Panc1 (cell line): ENCODE results near the gene CADM1.

ENCODE experiments used
- POLR2AphosphoS5 ChIP-seq: IDR thresholded peaks from 2 replicates; pipeline ENCODE4 v1.6.1; 2012; ENCODE audit warnings: mild to moderate bottlenecking, low read depth, low read length, moderate library complexity
- SIN3A ChIP-seq: IDR thresholded peaks from 2 replicates; pipeline ENCODE4 v1.6.1; 2012; ENCODE audit warnings: low read depth, mild to moderate bottlenecking, low read length, moderate library complexity, borderline replicate concordance; ENCODE audit not compliant: insufficient read depth
- TCF7L2 ChIP-seq: IDR thresholded peaks from 2 replicates; pipeline ENCODE4 v1.6.1; 2011; ENCODE audit warnings: mild to moderate bottlenecking, low read depth, low read length, inconsistent platforms
- TF ChIP-seq, protein P1 (sequence below): fragments of 450-650 bp; IDR thresholded peaks from 2 replicates; pipeline ENCODE4 v1.5.1; 2017; ENCODE audit warnings: mild to moderate bottlenecking
- TF ChIP-seq, protein P2 (sequence below), 2 experiments: IDR thresholded peaks; 2 replicates each; pipeline ENCODE4 v1.6.1; 2011 to 2012; ENCODE audit warnings: low read depth in 2 of 2, control low read depth in 1 of 2, low read length in 1 of 2, mild to moderate bottlenecking in 1 of 2, moderate library complexity in 1 of 2; ENCODE audit not compliant: insufficient read depth in 1 of 2

DNA sequence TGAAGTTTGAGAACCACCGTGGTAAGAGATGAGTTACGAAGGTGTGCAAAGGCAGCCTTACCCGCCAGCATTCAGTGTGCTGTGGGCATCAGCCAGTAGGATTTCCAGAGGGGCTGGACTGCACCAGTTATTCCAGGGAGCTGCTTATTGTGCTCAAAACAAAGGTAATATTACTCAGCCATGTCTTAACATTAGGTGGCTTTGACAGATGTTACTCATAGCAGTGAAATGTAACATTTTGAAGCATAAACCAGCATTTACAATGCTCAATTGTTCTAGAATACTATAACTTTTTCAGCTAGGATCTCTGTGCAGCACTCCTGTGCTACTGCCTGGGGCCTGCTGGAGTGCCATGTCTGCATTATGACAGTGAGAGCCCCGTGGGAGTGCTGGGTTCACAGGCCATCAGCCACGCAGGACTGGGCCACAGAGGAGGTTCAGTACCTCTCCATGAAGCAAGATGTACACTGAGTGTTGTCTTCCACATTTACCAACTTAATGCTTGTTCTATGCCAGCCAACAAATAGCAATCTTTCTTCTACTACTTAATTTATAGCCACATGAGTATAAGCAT, 238.1 kb downstream of the CADM1 start:
- TF ChIP-seq, protein P1, sequence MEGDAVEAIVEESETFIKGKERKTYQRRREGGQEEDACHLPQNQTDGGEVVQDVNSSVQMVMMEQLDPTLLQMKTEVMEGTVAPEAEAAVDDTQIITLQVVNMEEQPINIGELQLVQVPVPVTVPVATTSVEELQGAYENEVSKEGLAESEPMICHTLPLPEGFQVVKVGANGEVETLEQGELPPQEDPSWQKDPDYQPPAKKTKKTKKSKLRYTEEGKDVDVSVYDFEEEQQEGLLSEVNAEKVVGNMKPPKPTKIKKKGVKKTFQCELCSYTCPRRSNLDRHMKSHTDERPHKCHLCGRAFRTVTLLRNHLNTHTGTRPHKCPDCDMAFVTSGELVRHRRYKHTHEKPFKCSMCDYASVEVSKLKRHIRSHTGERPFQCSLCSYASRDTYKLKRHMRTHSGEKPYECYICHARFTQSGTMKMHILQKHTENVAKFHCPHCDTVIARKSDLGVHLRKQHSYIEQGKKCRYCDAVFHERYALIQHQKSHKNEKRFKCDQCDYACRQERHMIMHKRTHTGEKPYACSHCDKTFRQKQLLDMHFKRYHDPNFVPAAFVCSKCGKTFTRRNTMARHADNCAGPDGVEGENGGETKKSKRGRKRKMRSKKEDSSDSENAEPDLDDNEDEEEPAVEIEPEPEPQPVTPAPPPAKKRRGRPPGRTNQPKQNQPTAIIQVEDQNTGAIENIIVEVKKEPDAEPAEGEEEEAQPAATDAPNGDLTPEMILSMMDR: no peak
- no peak for TF ChIP-seq POLR2AphosphoS5
- no peak for TF ChIP-seq TCF7L2
- TF ChIP-seq, protein P2, sequence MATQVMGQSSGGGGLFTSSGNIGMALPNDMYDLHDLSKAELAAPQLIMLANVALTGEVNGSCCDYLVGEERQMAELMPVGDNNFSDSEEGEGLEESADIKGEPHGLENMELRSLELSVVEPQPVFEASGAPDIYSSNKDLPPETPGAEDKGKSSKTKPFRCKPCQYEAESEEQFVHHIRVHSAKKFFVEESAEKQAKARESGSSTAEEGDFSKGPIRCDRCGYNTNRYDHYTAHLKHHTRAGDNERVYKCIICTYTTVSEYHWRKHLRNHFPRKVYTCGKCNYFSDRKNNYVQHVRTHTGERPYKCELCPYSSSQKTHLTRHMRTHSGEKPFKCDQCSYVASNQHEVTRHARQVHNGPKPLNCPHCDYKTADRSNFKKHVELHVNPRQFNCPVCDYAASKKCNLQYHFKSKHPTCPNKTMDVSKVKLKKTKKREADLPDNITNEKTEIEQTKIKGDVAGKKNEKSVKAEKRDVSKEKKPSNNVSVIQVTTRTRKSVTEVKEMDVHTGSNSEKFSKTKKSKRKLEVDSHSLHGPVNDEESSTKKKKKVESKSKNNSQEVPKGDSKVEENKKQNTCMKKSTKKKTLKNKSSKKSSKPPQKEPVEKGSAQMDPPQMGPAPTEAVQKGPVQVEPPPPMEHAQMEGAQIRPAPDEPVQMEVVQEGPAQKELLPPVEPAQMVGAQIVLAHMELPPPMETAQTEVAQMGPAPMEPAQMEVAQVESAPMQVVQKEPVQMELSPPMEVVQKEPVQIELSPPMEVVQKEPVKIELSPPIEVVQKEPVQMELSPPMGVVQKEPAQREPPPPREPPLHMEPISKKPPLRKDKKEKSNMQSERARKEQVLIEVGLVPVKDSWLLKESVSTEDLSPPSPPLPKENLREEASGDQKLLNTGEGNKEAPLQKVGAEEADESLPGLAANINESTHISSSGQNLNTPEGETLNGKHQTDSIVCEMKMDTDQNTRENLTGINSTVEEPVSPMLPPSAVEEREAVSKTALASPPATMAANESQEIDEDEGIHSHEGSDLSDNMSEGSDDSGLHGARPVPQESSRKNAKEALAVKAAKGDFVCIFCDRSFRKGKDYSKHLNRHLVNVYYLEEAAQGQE (IDR thresholded peaks at IDR 0.05; ENCODE audit: insufficient read depth in 1 of 2, low read depth in 2 of 2, low read length in 1 of 2): no peak
- no peak for TF ChIP-seq SIN3A
